HK-2 (cell line): Measurements from ENCODE around the gene DENND5B.

ENCODE experiments used
- DNase-seq: peaks from one replicate; pipeline ENCODE4 v3.0.0-alpha.2; 2018; ENCODE audit not compliant: unreplicated experiment

The DENND5B gene

DNA sequence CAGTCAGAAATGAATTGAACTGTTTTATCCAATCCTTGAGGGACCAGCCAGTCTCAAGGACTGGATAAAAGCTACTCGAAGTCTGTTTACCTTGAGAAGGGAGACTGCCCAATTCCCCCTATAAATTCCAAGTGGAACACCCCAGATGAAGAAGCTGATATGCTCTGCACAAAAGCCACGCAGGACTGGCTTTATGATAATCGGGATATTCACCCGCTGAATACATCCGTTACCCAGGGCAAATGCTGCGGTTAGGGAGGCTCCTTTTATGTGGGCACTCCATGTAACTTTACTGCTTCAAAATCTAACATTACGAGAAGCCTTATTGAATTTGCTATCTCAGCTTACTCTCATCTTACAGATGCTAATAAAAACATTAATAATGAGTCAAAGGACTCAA, 119.1 kb downstream of the DENND5B start:
- no peak for DNase-seq

DNA sequence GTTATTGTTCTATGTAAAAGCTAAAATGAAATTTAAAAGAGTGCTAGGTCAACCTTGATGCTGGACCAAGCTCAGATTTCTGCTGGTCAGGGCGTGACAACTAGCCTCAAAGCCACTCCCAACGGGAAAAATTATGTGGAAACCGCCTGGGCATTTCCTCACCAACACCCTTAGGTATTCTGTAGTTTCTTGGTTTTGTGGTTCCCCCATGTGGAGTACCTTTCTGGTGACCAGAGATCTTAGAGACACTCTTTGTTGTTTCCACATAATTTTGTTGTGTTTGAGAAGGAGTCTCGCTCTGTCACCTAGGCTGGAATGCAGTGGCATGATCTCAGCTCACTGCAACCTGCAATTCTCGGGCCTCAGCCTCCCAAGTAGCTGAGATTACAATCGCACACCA, 119.9 kb downstream of the DENND5B start:
- no peak for DNase-seq

DNA sequence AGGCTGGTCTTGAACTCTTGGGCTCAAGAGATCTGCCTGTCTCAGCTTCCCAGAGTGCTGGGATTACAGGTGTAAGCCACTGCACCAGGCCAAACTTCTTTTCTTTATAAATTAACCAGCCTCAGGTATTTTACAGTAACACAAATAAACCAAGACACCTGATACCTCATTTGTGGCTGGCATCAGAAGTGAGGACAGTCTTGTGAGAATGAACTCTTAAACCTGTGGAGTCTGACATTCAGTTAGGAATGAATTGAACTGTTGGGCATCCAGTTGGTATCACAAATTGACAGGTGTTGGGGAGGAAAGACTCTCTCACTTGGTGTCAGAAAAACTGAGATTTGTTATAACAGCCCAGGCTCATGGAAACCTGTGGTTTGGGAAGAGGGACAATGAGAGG, 120.5 kb downstream of the DENND5B start:
- DNase-seq: no peak

DNA sequence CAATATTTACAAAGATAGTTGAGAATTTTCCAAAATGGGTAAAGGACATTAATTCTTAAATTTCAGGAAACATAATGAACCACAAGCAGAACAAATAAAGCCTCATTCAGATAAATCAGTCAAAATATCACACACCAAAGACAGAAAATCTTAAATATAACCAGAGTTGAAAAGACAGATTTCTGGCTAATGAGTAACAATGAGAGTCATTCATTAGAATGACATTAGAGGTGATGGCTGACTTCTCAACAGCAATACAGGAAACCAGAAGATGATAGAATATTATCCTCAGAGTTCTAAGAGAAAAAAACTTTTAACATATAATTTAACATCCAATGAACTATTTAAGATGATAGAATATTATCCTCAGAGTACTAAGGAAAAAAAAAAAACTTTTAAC, 124.2 kb downstream of the DENND5B start:
- DNase-seq: no peak

DNA sequence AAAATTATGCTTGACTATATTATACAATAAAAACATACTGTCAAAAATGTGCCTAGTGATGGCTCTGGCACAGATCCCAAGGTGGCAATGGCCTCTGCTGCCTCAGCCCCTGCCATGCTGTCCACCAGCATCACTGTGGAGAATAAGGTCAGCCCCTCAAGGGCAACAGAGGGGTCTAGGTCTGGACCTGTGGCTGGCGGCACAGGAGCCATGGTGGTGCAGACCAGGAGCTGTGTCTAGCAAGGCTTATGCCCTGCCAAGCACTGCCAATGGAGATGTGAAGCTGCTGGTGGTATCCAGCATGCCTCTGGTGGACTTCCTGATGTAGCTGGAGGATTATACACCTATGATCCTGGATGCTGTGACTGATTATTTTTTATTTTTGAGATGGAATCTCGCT, 125.9 kb downstream of the DENND5B start:
- no peak for DNase-seq

DNA sequence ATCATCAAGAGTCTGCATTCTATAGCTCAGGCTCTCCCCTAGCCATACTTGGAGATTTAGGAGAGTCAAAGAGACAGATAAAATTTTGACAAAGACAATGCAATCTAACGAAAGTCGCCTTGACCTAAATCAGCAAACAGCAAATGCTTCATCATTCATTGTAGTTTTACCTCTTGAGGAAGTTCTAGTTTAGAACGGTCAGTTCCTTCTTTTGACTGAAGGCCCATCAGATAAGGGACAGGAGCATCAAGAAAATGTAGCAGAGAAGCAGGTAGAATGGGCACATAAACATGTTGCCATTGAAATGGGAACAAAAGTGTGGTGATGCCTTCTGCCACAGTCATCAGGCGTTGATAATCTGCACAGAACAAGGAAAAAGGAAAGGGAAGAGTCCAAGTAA, 130.9 kb downstream of the DENND5B start:
- no peak for DNase-seq

DNA sequence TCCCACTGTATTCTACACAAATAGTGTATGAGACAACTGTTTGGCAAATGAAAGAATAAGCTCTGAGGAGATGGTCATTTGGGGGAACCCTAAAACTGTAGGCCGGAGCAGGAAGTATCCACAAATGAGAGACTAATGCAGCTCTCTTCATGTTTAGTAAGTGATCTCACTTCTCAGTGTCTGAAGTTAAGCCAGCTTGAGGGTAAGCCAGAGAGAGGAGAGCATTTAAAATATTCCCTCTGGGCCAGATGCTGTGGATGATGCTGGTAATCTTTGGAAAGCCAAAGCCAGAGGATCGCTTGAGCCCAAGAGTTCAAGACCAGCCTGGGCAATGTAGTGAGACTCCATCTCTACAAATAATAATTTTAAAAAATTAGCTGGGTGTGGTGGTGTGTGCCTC, 134.4 kb downstream of the DENND5B start:
- no peak for DNase-seq

DNA sequence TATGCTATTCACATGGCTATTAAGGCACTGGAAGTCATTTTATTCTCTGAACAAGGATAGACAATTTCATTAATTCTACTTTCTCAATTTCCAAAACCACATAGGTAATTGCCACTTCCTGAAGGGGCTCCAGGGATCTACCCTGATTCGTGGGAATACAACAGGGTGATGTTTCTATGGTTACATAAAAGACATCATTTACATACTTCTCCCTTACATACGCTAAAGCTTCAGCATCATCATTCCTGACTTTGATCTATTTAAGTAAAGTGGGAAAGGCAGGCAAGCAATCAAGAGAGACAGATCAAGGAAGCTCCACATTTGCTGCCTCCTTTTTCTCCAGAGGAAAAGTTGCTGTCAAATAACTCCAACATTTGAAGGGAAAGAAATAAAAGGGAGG, 146.2 kb downstream of the DENND5B start:
- no peak for DNase-seq

DNA sequence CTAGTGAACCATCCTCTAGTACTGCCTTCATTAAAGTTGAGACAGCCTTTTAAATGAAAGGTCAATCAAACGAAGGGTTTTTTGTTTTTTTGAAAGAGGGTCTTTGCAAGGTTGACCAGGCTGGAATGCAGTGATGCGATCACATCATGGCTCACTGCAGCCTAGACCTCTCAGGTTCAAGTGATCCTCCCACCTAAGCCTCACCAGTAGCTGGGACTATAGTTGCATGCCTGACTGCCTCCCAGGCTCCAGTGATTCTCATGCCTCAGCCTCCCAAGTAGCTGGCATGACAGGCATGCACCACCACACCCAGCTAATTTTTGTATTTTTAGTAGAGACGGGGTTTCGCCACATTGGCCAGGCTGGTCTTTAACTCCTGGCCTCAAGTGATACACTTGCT, 150.3 kb downstream of the DENND5B start:
- peak; percentile 22 for DNase-seq

DNA sequence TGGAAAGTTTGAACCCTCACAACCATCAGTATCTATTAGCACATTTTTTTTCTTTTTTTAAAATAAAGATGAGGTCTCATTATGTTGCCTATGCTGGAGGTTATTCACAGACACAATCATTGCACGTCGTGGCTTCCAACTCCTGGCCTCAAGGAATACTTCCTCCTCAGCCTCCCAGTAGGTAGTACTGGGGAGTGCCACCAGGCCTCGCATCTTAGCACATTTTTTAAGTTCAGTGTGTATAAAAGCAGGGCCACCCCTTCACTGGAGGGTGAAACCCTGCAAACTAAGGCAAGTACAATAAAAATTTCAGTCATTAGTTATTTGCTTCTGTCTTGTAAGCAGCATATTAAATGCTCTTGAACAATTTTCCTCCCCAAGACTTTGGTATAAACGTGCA, 150.8 kb downstream of the DENND5B start:
- DNase-seq: no peak

DNA sequence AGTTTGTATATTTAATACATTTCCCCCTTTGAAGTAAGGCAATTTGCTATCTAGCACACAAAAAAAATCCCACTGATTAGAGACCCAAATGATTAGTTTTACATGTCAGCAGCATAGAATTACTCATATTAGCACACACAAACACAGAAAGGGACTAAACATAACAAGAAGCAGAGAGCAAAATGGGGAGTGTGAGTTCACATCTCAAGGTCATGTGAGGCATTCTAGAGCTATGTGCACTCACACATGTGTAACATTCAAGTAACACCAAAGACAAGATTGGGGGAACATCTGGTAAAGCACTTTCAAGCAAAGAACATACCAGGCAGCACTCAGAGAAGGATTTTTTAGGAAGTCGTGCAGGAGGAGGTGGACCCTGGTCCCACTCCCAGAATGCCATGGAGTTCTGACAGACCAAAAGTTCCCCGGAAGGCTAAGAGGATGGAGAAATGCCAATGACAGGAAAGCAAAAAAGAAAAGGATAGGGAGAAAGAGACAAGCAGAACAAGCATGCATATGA, 159.2 kb downstream of the DENND5B start:
- no peak for DNase-seq

DNA sequence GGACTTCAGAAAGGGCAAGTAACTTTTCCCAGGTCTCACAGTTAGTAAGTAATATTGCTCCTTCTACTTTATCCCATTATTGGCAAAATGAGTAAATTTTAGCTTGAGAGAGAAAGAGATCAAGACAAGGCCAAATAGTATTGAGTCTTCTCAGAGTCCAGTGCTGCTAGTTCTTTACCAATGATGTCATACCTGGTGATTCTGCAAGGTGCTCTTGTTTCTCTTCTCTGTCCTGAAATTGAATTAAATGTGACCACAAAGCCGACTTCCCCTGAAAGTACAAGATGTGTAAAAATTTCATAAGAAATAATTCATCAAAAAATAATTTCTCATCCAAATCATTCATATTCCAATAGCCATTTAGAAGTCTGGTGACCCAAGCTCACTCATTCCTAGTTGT, 167.5 kb downstream of the DENND5B start:
- no peak for DNase-seq

DNA sequence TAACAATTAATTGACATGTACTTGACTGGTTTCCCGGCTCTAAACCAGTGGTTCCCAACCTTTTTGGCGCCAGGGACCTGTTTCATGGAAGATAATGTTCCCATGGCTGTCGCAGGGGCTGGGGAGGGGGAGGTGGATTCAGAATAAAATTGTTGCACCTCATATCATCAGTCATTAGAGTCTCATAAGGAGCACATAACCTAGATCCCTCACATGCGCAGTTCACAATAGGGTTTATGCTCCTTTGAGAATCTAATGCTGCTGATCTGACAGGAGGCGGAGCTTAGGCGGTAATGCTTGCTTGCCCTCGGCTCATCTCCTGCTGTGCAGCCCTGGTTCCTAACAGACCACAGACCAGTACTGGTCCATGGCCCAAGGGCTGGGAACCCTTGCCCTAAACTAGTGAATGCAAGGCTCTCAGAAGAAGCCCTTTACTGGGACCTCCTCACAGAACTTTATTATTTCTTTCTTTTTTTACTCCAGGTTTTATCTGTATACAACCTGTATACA, 178.6 kb downstream of the DENND5B start:
- no peak for DNase-seq

DNA sequence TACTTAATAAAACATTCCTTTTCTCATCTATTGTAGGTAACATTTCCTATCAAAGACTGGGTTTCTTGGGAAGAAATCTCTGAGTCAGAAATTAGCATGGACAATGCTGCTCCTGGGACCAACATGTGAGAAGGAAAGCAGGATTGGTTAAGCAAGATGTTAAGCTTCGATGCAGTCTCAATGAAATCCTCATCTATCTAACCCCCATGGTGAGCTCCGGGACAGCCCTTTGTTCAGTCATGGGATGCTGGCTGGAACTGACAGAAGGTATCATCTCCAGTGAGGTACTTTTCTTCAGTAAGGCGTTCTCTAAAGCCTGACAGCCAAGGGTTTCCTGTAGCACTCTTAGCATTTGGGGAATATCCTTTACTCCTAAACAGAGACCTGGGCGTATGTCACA, 182.2 kb downstream of the DENND5B start:
- DNase-seq: no peak

DNA sequence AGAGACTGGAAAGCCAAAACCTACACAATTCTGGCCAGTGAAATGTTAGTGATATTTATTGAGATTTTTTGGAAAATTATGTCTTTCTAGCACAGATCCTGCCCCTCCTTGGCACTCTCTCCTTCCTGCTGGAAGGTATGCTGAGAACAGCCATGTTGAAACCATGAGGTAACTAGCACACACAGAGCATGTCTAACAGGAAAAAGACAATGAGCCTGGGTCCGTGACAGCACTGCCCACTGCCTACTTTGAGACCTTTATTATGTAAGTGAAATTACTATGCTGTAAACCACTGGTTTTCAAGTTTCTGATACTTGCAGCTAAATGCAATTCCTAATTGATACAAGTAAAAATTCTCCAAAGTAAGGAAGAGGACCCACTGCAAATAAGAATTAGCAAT, 183.4 kb downstream of the DENND5B start:
- DNase-seq: no peak

DNA sequence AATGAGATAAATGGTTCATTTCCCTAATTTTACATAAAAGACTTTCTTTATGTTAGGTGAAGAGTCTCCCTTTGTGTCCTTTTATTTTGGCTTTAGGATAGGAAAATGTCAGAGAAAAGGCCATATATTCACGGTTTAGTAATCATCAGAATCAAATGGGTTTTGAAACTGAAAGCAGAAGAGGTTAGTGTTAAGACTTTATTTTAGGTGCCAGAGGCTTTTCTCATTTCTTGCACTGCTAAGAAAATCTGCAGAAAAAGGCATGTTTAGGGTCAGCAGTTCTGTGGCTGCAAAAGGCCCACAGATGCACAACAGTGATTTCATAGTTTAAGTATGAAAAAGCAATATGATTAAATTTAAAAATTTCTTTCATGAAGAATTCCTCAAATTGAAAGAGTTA, 184.6 kb downstream of the DENND5B start:
- DNase-seq: no peak

DNA sequence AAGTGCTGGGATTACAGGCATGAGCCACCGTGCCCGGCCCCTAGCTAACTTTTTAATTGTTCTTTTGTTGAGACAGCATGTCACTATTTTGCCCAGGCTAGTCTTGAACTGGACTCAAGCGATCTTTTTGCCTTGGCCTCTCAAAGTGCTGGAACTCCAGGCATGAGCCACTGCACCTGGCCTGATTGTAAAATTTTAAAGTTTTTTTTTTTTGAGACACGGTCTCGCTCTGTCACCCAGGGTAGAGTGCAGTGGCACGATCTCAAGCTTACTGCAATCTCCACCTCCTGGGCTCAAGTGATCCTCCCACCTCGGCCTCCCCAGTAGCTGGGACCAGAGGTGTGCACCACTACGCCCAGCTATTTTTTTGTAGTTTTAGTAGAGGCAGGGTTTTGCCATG, 185.9 kb downstream of the DENND5B start:
- DNase-seq: no peak

DNA sequence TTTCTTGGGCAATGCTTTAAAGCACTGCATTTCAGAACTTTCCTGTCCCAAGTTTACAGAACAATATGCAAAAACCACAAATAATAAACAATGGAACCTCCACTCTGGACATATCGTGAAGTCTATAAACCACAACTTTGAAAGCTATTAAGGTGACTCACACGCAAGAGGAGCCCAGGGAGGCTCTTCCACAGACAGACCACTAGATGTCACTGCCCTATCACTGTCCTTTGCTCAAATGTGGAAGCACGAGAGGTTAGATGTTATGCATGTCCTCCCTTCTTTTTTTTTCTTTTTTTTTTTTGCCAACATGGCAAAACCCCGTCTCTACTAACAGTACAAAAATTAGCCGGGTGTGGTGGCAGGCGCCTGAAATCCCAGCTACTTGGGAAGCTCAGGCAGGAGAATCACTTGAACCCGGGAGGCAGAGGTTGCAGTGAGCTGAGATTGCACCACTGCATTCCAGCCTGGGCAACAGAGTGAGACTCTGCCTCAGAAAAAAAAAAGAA, 187.8 kb downstream of the DENND5B start:
- peak; percentile 65 for DNase-seq

DNA sequence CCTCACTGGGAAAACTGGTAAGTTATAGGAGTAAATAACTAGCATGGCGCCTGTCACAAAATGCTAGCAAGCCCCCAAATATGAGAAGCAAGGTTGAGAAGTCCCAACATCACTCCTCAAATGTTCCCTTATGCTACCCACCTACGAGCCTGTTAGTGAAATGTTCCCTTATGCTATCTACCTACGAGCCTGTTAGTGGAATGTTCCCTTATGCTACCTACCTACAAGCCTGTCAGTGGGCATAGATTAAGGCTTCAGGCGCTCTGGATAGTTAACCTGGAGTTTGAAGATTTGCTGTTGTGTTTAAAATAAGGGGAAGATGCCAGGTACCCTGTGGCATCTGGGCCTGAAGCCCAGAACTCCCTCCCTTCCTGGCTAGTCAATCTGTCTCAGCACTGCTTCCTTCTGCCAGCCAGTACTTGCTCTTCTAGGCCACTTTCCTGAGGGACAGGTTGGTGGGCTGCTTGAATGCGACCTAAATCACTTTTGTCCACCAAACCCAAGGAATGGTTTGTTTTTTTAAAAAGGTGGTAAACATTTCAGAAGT, 197.9 kb downstream of the DENND5B start:
- no peak for DNase-seq

DNA sequence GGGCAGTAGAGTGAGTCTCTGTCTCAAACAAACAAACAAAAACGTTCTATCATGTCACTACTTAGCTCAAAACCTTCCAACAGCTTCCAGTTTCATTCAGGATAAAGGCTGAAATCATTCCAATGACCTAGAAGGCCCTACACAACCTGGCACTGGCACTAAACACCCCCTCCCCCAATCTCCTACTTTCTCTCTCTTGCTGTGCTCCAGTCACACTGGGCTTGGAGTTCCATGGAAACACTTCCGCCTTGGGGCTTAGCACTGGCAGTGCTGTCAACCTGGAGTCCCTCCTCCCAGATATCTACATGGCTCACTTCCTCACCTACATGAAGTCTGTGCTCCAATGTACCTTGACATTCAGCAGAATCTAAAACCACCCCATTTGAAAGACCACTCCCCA, 199.9 kb downstream of the DENND5B start:
- DNase-seq: no peak

DNA sequence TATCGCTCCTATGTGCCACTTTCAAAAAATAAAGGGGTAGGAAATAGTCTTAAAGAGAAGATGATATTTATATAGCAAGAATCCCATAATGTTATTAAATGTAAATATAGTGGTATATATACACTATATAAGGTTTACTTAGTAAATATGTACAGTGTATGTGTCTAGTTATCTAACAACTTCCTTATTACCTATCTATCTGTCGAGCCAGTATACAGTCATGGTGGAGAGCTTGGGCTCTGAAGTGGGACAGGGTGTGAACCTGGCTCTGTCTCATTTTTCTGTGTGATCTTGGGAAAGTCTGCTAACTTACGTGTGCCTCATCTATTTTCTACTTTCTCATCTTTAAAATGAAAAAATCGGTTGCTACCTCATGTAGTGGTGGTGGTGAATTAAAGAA, 202.2 kb downstream of the DENND5B start:
- DNase-seq: no peak

DNA sequence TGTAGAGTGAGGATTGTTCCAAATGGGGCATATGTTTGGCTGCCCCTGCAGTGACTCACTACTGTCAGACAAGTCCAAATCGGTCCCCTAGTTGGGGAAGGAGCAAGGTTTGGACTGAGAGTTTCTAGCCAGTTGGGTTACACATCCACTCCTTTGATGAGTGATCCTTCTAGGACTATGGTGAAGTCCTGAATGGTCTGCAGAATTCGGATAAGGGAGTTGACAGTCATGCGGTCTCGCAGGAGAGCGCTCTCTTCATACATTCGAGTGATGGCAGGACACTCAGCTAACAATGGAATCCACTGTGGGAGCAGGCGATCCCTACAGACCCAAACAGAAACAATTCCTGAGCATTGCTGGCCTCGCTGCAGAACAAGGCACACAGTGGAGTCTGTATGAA, 203.5 kb downstream of the DENND5B start:
- DNase-seq: no peak

DNA sequence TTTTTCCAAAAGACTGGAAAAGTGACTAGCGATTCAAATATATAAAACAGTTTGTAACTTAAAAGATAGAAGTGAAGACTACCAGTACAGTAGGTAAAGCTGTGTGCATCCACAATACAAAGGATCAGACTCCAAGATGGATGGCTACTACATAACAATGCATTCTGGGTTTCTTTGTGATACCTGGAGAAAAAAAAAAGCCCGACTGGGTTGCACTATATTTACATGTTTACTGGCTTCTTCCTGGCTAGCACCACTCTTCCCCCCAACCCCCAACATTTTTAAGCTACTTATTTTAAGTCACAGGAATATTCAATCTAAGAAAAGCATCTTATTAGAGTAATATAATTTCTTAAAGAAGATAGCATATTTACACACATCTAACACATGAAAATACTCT, 203.9 kb downstream of the DENND5B start:
- DNase-seq: no peak

DNA sequence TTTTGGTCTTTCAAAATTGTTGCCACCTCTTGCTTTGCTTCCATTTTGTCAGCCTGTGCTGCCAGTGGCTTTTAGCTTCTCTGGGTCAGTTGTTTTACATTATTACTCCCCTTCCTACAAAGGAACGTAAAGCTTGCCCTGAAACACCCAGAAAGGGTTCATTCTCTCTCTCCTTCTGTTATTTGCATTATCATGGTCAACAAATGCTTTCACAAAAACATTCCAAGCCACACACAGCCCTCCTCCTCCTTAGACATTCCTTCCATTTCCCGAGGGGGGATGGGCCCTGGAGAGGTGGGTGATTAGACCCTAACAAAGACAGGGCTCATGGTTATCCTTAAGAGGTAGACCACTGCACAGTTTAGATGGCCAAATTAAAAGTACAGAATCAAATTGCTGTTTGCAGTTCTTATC, 204.6 kb downstream of the DENND5B start:
- DNase-seq: no peak
